Psoas muscle (tissue), 8 donors: Measurements from ENCODE around the gene RPL38. TPM values are rescaled to one million over a fixed set of nuclear protein-coding genes. Genes with fewer than 3 reads are reported as not detected.
"Not testable (repeated sequence)": the region's sequence is repeated elsewhere in the genome, so short reads cannot be mapped to it uniquely, and the experiment has no call there.

Experiments
- ATAC-seq, 4 donors: fragments of 200-7000 bp; cut with Tn5 transposase; one replicate each; pipeline ENCODE4 v1.9.1; 2020; ENCODE audit warnings: moderate library complexity in 3 of 4, mild to moderate bottlenecking in 2 of 4
- DNase-seq, 2 donors: peaks; one replicate each; pipeline ENCODE4 v3.0.0-alpha.2; 2020
- H3K27ac ChIP-seq: fragments of 200-600 bp; one replicate; pipeline ENCODE4 v1.8.0; 2022
- H3K27me3 ChIP-seq, 3 donors: fragments of 200-600 bp in 1 of 3; one replicate each; pipeline versions ENCODE4 v1.6.1 to v1.8.0; 2013 to 2022; ENCODE audit warnings: low read length in 2 of 3, mild to moderate bottlenecking in 2 of 3, moderate library complexity in 1 of 3; ENCODE audit not compliant: insufficient read depth in 3 of 3
- H3K36me3 ChIP-seq, 2 donors: fragments of 200-600 bp in 1 of 2; one replicate each; pipeline versions ENCODE4 v1.6.1 to v1.8.0; 2013 to 2022; ENCODE audit warnings: low read depth in 1 of 2, mild to moderate bottlenecking in 1 of 2, moderate library complexity in 1 of 2; ENCODE audit not compliant: insufficient read depth in 1 of 2
- H3K4me1 ChIP-seq: fragments of 200-600 bp; one replicate; pipeline ENCODE4 v1.8.0; 2022
- H3K4me3 ChIP-seq: fragments of 200-600 bp; one replicate; pipeline ENCODE4 v1.8.0; 2022; ENCODE audit warnings: mild to moderate bottlenecking
- H3K9me3 ChIP-seq: fragments of 200-600 bp; one replicate; pipeline ENCODE4 v1.8.0; 2022
- CTCF ChIP-seq: fragments of 200-600 bp; IDR thresholded peaks from one replicate; pipeline ENCODE4 v1.8.0; 2022; ENCODE audit warnings: antibody characterized with exemption
- WGBS, 3 donors: extraction: QIAGEN DNeasy Blood & Tissue Kit; methylation state at CpG; one replicate each; pipeline versions ENCODE4 v1.1.6 to v1.1.7; 2013; 5-methylcytosine and 5-hydroxymethylcytosine counted together
- intact Hi-C, 2 donors: fragments of 100-400 bp; cut with DNase I; formaldehyde crosslinking; loops; one replicate each; pipeline versions ENCODE4 v1.11.0 to v1.14.2; 2022
- polyA plus RNA-seq, 3 donors: library from polyadenylated mRNA; stranded (reverse); fragments of 200-250 nt; gene quantifications; one replicate each; pipeline ENCODE4 v1.2.3, GENCODE V29; 2013
- total RNA-seq, 4 donors: library from RNA; stranded (reverse); fragmentation: NEBNext Ultra II Directional in 2 of 4; extraction: Animal tissue kit (Norgen Biotek cat#: 25700) in 2 of 4; gene quantifications; one replicate each; pipeline versions ENCODE4 v1.2.1 to v1.2.4, GENCODE V29; 2021 to 2023
- donor health status: healthy with polysubstance abuse.
- donor health status: DM: no; HTN: no; CAD: no; lungs with moderate emphysema.
- donor health status: Bipolar disorder and iron deficiency.
- donor health status: healthy.
- donor health status: DM: yes; HTN: yes; CAD: no.
- donor health status: DM: no; HTN: no; CAD: no.
- donor health status: DM: no; HTN: no; CAD: no.
- donor health status: DM: yes; HTN: yes; CAD: no.

The RPL38 gene
- total and polyA plus RNA-seq, 7 donors = 1,032 to 1,956 (median 1,360) TPM

- intact Hi-C loops = no loop called here
- no peaks in the 10 kb centered on the region for H3K36me3 ChIP-seq
- 57 to 70% (median 66%) methylated on average over 9 of the region's 9 CpGs for WGBS, 3 donors
- H3K9me3 ChIP-seq = no peaks in the 10 kb centered on the region
- DNase-seq (no peak), ATAC-seq (no peak)
- H3K4me3 ChIP-seq = no peak overlapping the region
- TF ChIP-seq CTCF = no peak
- H3K27ac ChIP-seq = no peak overlapping the region
- peaks cover 0 to 18% (median 1%) of the 10 kb centered on the region in 3 donors for H3K27me3 ChIP-seq
- H3K4me1 ChIP-seq = no peaks in the 10 kb centered on the region
Observed at GRCh38 chr17:74185571-74186185, 17.8 kb upstream of the RPL38 start.

GRCh38 chr17:74186498-74186897 is 17.0 kb upstream of the RPL38 start:
- no peaks in the 10 kb centered on the region for H3K9me3 ChIP-seq
- ATAC-seq (no peak), DNase-seq (no peak)
- intact Hi-C loops = no loop called here
- H3K36me3 ChIP-seq = no peaks in the 10 kb centered on the region
- H3K27me3 ChIP-seq = peaks cover 0 to 16% (median 1%) of the 10 kb centered on the region in 3 donors
- 88 to 92% (median 91%) methylated on average over 20 of the region's 20 CpGs for WGBS, 3 donors
- no peak overlapping the region for H3K4me3 ChIP-seq
- no peak overlapping the region for H3K27ac ChIP-seq
- H3K4me1 ChIP-seq = no peaks in the 10 kb centered on the region
- no peak for TF ChIP-seq CTCF

DNA sequence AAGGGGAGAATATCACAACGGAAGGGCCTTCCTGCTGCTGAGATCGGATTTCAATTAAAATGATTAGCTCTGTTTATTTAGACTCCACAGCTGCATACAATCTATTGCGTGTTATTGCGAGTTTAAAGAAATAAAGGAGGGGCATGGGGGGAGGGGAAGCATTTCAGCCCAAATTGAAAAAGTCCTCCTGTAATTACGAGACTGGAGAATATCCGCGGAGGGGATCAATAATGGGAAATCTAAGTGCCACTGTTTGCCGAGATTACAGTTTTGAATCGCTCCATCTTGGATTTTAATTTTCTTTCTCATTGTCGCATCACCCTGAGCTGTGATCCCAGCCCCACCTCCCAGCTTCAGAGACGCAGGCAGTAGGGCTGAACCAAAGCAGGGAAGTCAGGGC is 15.7 kb upstream of the RPL38 start:
- no peak overlapping the region for H3K4me3 ChIP-seq
- no peak for ATAC-seq
- H3K36me3 ChIP-seq = no peaks in the 10 kb centered on the region
- no peak for DNase-seq
- H3K9me3 ChIP-seq = no peaks in the 10 kb centered on the region
- TF ChIP-seq CTCF = no peak
- peaks cover 0 to 10% (median 1%) of the 10 kb centered on the region in 3 donors for H3K27me3 ChIP-seq
- intact Hi-C loops = no loop called here
- no peak overlapping the region for H3K27ac ChIP-seq
- WGBS, 3 donors = 60 to 62% (median 62%) methylated on average over 11 of the region's 11 CpGs
- H3K4me1 ChIP-seq = no peaks in the 10 kb centered on the region

DNA sequence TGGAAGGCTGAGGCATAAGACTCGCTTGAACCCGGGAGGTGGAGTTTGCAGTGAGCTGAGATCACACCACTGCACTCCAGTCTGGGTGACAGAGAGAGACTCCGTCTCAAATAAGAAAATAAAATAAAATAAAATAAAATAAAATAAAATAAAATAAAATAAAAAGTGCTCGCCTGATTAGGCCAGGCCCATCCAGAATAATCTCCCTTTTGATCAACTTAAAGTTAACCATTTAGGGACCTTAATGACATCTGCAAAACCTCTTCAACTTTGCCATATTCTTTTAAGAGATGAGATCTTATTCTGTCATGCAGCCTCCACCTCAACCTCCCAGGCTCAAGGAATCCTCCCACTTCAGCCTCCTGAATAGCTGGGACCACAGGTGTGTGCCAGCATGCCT is 14.8 kb upstream of the RPL38 start:
- H3K4me3 ChIP-seq, intact Hi-C loops, H3K9me3 ChIP-seq, H3K36me3 ChIP-seq, H3K4me1 ChIP-seq, H3K27ac ChIP-seq, ATAC-seq, DNase-seq, H3K27me3 ChIP-seq: not testable (repeated sequence)
- WGBS, 3 donors = 84 to 87% (median 87%) methylated on average over 4 of the region's 4 CpGs

DNA sequence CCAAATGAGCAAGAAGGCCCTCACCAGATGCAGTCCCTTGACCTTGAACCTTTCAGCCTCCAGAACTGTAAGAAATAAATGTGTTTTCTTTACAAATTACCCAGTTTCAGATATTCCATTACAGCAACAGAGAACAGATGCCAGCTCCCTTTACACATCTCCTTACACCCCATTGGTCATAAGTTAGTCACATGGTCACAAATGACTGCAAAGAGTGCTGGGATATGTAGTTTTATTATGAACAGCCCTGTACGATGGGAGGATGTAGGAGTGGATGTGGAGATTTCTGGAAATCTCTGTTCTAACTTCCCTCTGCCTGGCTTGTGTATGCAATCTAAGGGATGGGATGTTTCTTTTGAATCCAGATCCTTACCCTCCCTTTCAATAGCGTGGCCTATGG is 13.3 kb upstream of the RPL38 start:
- TF ChIP-seq CTCF = no peak
- intact Hi-C loops = no loop called here
- Histone ChIP-seq H3K9me3 (no peaks in the 10 kb centered on the region), H3K27ac (no peak overlapping the region), H3K4me1 (no peaks in the 10 kb centered on the region), H3K4me3 (no peak overlapping the region), H3K36me3 (no peaks in the 10 kb centered on the region), H3K27me3 (peaks cover 0 to 1% (median 0%) of the 10 kb centered on the region in 3 donors)
- WGBS, 3 donors = 36 to 43% (median 39%) methylated on average over 2 of the region's 2 CpGs
- ATAC-seq (peak; percentile 85 to 99 (median 94)), DNase-seq (no peak)
